ENCODE measurements around the gene DACT2. TPM values are rescaled to one million over a fixed set of nuclear protein-coding genes. Genes with fewer than 3 reads are reported as not detected.

The DACT2 gene
- total and polyA plus RNA-seq, 9 of the 15 experiments (the other 6 are each of a cell fraction or from before 2014, with no cell fraction given): not detected

- TF ChIP-seq, protein P1, sequence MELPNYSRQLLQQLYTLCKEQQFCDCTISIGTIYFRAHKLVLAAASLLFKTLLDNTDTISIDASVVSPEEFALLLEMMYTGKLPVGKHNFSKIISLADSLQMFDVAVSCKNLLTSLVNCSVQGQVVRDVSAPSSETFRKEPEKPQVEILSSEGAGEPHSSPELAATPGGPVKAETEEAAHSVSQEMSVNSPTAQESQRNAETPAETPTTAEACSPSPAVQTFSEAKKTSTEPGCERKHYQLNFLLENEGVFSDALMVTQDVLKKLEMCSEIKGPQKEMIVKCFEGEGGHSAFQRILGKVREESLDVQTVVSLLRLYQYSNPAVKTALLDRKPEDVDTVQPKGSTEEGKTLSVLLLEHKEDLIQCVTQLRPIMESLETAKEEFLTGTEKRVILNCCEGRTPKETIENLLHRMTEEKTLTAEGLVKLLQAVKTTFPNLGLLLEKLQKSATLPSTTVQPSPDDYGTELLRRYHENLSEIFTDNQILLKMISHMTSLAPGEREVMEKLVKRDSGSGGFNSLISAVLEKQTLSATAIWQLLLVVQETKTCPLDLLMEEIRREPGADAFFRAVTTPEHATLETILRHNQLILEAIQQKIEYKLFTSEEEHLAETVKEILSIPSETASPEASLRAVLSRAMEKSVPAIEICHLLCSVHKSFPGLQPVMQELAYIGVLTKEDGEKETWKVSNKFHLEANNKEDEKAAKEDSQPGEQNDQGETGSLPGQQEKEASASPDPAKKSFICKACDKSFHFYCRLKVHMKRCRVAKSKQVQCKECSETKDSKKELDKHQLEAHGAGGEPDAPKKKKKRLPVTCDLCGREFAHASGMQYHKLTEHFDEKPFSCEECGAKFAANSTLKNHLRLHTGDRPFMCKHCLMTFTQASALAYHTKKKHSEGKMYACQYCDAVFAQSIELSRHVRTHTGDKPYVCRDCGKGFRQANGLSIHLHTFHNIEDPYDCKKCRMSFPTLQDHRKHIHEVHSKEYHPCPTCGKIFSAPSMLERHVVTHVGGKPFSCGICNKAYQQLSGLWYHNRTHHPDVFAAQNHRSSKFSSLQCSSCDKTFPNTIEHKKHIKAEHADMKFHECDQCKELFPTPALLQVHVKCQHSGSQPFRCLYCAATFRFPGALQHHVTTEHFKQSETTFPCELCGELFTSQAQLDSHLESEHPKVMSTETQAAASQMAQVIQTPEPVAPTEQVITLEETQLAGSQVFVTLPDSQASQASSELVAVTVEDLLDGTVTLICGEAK (IDR thresholded peaks at IDR 0.05): no peak
- TF ChIP-seq, protein P1 (CRISPR knock-in tag; IDR thresholded peaks at IDR 0.05): no peak
- no peak for TF ChIP-seq MCM3 (IDR thresholded peaks at IDR 0.05)
- TF ChIP-seq EP400 (IDR thresholded peaks at IDR 0.05): no peak
- TF ChIP-seq, protein P2, sequence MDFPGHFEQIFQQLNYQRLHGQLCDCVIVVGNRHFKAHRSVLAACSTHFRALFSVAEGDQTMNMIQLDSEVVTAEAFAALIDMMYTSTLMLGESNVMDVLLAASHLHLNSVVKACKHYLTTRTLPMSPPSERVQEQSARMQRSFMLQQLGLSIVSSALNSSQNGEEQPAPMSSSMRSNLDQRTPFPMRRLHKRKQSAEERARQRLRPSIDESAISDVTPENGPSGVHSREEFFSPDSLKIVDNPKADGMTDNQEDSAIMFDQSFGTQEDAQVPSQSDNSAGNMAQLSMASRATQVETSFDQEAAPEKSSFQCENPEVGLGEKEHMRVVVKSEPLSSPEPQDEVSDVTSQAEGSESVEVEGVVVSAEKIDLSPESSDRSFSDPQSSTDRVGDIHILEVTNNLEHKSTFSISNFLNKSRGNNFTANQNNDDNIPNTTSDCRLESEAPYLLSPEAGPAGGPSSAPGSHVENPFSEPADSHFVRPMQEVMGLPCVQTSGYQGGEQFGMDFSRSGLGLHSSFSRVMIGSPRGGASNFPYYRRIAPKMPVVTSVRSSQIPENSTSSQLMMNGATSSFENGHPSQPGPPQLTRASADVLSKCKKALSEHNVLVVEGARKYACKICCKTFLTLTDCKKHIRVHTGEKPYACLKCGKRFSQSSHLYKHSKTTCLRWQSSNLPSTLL (IDR thresholded peaks at IDR 0.05): no peak
- TF ChIP-seq ATF6 (CRISPR knock-in tag; IDR thresholded peaks at IDR 0.05): no peak
- no peak for TF ChIP-seq ZNF212 (CRISPR knock-in tag; IDR thresholded peaks at IDR 0.05)
- no peak for TF ChIP-seq PURB (CRISPR knock-in tag; IDR thresholded peaks at IDR 0.05; ENCODE audit: low read depth)
Observed at GRCh38 chr6:168256940-168257339, 62.6 kb downstream of the DACT2 start (continued).
